Lung (tissue), 12 donors: ENCODE measurements around the gene PLAC8. TPM values are rescaled to one million over a fixed set of nuclear protein-coding genes. Genes with fewer than 3 reads are reported as not detected.

ENCODE experiments used
- ATAC-seq: fragments of 200-7000 bp; cut with Tn5 transposase; one replicate; pipeline ENCODE4 v1.9.1; 2020; ENCODE audit warnings: moderate number of reproducible peaks; ENCODE audit not compliant: insufficient read depth, low FRiP score
- DNase-seq, 3 donors: peaks; one replicate each; pipeline ENCODE4 v3.0.0-alpha.2; 2013 to 2017
- H3K27ac ChIP-seq, 2 donors: one replicate each; pipeline ENCODE4 v1.5.1; 2013; ENCODE audit warnings: mild to moderate bottlenecking in 2 of 2, moderate library complexity in 2 of 2, control low read depth in 1 of 2, inconsistent platforms in 1 of 2, low read depth in 1 of 2, low read length in 1 of 2
- H3K27me3 ChIP-seq, 3 donors: one replicate each; pipeline ENCODE4 v1.5.1; 2013; ENCODE audit warnings: low read length in 2 of 3; ENCODE audit not compliant: control insufficient read depth in 3 of 3, insufficient read depth in 3 of 3
- H3K36me3 ChIP-seq, 4 donors: one replicate each; pipeline ENCODE4 v1.5.1; 2013; ENCODE audit warnings: low read length in 4 of 4, mild to moderate bottlenecking in 1 of 4, moderate library complexity in 1 of 4; ENCODE audit not compliant: control insufficient read depth in 4 of 4, insufficient read depth in 4 of 4
- H3K4me1 ChIP-seq, 5 donors: one replicate each; pipeline ENCODE4 v1.5.1; 2013; ENCODE audit warnings: low read length in 5 of 5, mild to moderate bottlenecking in 2 of 5, moderate library complexity in 1 of 5; ENCODE audit not compliant: control insufficient read depth in 5 of 5, insufficient read depth in 5 of 5
- H3K4me3 ChIP-seq: one replicate; pipeline ENCODE4 v1.5.1; 2013; ENCODE audit warnings: mild to moderate bottlenecking, control low read depth, moderate library complexity
- H3K9ac ChIP-seq, 2 donors: one replicate each; pipeline ENCODE4 v1.5.1; 2013; ENCODE audit warnings: low read length in 2 of 2, control low read depth in 1 of 2; ENCODE audit not compliant: insufficient read depth in 1 of 2
- H3K9me3 ChIP-seq, 4 donors: one replicate each; pipeline ENCODE4 v1.5.1; 2013; ENCODE audit warnings: low read length in 3 of 4, mild to moderate bottlenecking in 1 of 4, moderate library complexity in 1 of 4; ENCODE audit not compliant: control insufficient read depth in 4 of 4, insufficient read depth in 3 of 4
- WGBS, 2 donors: extraction: QIAGEN DNeasy Blood & Tissue Kit; methylation state at CpG; one replicate each; pipeline ENCODE4 v1.1.7; 2013; 5-methylcytosine and 5-hydroxymethylcytosine counted together
- polyA plus RNA-seq, 2 donors: library from polyadenylated mRNA; stranded (reverse); fragments of 200-250 nt; gene quantifications; one replicate each; pipeline ENCODE4 v1.2.1, GENCODE V29; 2013
- total RNA-seq, 2 donors: library from RNA; depleted of rRNA in 1 of 2; stranded (reverse); fragments of >200 nt in 1 of 2; gene quantifications; one replicate each; pipeline ENCODE4 v1.2.1, GENCODE V29; 2014 to 2021
- TF ChIP-seq, protein P1 (sequence below): IDR thresholded peaks from 2 replicates; pipeline ENCODE4 v1.5.1; 2012; ENCODE audit warnings: mild to moderate bottlenecking; ENCODE audit errors: control extremely low read depth, extremely low read depth
- donor health status: control.
- donor health status: control.
- donor health status: Bipolar disorder and iron deficiency.
- donor health status: healthy.
- donor health status: DM: yes; HTN: yes; CAD: no.

PLAC8 gene
- total and polyA plus RNA-seq, 4 donors = 53.8 to 115 (median 71.5) TPM

DNA sequence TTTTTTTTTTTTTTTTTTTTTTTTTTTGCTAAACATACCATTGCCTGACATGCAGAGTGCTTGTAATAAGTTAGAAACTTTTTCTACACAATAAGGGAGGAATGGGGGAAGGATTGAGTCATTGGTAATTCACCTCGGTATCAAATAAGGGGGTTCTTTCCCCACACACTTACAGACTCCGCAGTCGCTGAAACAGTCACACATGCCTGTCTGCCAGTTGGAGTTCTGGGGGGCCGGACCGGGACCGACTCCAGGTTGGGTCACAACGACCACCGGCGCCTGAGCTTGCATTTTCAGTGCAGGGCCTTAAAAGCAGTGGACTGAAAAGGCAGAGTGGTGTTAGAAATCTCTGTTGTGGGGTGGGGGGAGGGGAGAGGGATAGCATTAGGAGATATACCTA lies 6.9 kb downstream of the PLAC8 start:
- no peaks in the 10 kb centered on the region for H3K36me3 ChIP-seq
- 80 to 81% methylated on average over 9 of the region's 9 CpGs for WGBS, 2 donors
- ATAC-seq = no peak
- H3K27me3 ChIP-seq = peaks cover 0 to 10% (median 4%) of the 10 kb centered on the region in 3 donors
- no peak overlapping the region for H3K4me3 ChIP-seq
- DNase-seq = no peak
- no peak overlapping the region for H3K9ac ChIP-seq
- no peak overlapping the region for H3K27ac ChIP-seq
- TF ChIP-seq, protein P1, sequence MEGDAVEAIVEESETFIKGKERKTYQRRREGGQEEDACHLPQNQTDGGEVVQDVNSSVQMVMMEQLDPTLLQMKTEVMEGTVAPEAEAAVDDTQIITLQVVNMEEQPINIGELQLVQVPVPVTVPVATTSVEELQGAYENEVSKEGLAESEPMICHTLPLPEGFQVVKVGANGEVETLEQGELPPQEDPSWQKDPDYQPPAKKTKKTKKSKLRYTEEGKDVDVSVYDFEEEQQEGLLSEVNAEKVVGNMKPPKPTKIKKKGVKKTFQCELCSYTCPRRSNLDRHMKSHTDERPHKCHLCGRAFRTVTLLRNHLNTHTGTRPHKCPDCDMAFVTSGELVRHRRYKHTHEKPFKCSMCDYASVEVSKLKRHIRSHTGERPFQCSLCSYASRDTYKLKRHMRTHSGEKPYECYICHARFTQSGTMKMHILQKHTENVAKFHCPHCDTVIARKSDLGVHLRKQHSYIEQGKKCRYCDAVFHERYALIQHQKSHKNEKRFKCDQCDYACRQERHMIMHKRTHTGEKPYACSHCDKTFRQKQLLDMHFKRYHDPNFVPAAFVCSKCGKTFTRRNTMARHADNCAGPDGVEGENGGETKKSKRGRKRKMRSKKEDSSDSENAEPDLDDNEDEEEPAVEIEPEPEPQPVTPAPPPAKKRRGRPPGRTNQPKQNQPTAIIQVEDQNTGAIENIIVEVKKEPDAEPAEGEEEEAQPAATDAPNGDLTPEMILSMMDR = no peak
- H3K4me1 ChIP-seq = peaks cover 0 to 6% (median 0%) of the 10 kb centered on the region in 5 donors
- no peaks in the 10 kb centered on the region for H3K9me3 ChIP-seq

DNA sequence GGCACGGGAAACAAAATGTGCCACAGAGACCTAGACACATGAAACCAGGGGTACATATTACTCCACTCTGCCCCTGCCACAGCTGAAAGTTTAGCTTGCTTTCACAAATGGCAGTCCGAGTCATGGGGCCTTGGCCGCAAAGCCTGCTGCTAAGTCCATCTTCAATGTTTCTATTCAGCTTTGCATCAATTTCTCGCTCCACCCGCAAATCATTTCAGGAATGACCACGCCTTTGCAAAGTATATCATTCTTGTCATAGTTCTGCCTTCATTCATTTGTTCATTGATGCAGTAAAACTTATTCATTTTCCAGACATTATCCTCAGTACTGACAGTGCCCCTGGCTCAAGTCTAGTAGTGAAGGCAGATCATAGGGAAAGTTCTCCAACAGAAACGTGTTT lies 9.5 kb downstream of the PLAC8 start:
- H3K27me3 ChIP-seq = peaks cover 0 to 10% (median 4%) of the 10 kb centered on the region in 3 donors
- WGBS, 2 donors = 89 to 90% methylated on average over 7 of the region's 7 CpGs

DNA sequence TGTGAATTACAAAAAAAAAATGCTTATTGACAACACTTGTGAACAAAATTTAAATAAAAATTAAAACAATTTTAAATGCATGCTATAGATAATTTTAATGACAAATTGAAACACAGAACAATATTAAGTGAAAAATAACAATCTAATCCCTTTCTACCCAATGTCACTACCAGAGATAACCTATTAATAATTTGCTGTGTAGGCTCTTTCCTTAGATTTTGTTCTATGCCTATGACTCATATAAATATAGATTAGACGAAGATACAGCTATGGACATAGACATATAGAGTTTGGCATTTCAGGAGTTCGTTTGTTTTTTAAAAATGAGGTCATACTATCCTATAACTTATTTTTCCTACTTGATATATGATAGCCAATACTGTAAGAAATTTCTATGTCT lies 18.1 kb downstream of the PLAC8 start:
- Histone ChIP-seq H3K4me1 (no peaks in the 10 kb centered on the region), H3K27me3 (peaks cover 0 to 6% (median 2%) of the 10 kb centered on the region in 3 donors), H3K27ac (no peak overlapping the region), H3K36me3 (peaks cover 0 to 2% (median 0%) of the 10 kb centered on the region in 4 donors), H3K4me3 (no peak overlapping the region), H3K9ac (no peak overlapping the region), H3K9me3 (no peaks in the 10 kb centered on the region)
- DNase-seq (no peak), ATAC-seq (no peak)
- 80% methylated on average over 2 of the region's 2 CpGs for WGBS, 2 donors
- TF ChIP-seq, protein P1 = no peak

More for the DNA sequence above, 9.5 kb downstream of the PLAC8 start:
- Histone ChIP-seq H3K36me3 (no peaks in the 10 kb centered on the region), H3K4me3 (no peak overlapping the region), H3K4me1 (peaks cover 0 to 6% (median 0%) of the 10 kb centered on the region in 5 donors), H3K27ac (no peak overlapping the region), H3K9me3 (no peaks in the 10 kb centered on the region), H3K9ac (no peak overlapping the region)
- TF ChIP-seq, protein P1 = no peak
- DNase-seq = no peak
- no peak for ATAC-seq

DNA sequence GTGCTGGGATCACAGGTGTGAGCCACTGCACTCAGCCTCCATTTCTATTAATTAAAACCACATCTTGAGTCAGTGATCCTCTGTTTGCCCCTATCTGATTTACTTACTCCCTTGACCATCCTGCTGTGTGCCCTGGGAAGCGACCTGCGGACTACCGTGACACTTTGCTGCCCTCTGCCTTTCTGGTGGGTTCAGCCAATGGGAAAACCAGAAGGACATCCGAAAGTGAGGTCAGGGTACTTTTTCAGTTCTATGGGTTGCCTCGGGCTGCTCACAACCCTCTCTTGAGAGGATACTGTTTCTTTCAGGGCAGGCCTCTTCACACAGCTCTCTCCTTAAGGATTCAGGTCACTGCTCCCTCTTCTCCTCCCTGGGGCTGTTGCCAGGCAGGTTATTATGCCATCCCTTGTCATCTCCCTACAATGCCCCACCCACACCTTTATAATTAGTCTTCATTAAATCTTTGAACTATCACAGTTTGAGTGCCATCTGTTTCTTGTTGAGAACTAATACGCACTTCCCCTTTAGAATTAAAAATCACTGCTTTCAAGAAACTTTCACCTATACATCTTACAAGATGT lies 21.4 kb downstream of the PLAC8 start:
- Histone ChIP-seq H3K4me1 (no peaks in the 10 kb centered on the region), H3K27me3 (peaks cover 0 to 6% (median 2%) of the 10 kb centered on the region in 3 donors), H3K9me3 (no peaks in the 10 kb centered on the region), H3K4me3 (no peak overlapping the region), H3K27ac (no peak overlapping the region), H3K36me3 (no peaks in the 10 kb centered on the region), H3K9ac (no peak overlapping the region)
- no peak for DNase-seq
- TF ChIP-seq, protein P1 = no peak
- ATAC-seq = no peak
- WGBS, 2 donors = 69 to 79% methylated on average over 6 of the region's 6 CpGs
